ENCODE data around the gene PRICKLE4. TPM values are rescaled to one million over a fixed set of nuclear protein-coding genes. Genes with fewer than 3 reads are reported as not detected.

PRICKLE4 gene
- total and polyA plus RNA-seq, 2 of the 4 experiments (the other 2 are of a cell fraction) = 0.72 TPM; not detected in 1

DNA sequence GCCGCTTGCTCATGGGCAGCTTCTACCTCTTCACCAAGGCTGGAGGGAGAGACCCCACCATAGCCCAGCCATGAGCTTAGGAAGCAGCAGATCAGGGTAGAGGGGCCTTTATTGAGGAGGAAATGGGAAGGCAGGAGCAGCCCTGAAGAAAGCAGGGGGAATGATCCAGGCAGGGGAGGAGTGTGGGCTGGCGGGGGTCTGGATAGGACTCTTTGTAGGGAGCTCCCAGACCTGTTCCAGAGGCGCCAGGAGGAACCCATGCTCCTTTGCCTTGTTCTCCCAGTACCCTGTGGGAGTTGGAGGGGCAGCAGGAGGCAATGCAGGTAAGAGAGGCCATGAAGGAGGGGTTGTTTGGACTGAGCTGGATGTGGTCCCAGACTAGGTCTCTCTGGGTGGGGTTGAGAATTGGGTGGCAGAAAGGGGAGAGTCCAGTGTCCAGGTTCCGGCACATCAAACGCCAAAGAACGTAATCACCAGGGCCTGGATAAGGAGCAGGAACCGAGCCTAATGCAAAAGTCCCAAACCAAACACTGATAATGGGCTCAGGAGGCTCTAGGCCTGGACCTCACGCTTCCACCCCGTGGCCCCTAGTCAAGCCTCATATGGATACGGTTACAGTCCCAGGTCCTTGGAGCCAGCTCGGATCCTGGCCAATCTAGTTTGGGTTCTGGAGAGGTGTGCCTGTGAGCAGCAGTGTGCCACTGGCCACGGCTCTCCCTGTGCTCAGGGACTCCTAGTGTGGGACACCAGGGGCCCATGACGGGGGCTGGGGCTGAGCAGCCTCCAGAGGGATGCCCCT, 21.3 kb upstream of the PRICKLE4 start:
- Histone ChIP-seq H3K56ac (ENCODE audit: extremely low read depth, insufficient read depth, low read length) (no peak overlapping the region), H3K9me3 (ENCODE audit: control insufficient read depth, insufficient read depth, low read length) (no peaks in the 10 kb centered on the region), H3K4ac (ENCODE audit: low read depth, low read length) (no peak overlapping the region), H3K4me1 (ENCODE audit: control insufficient read depth, insufficient read depth, low read length) (peaks cover 3% of the 10 kb centered on the region; the same call in 1 of the 2 replicates), H3K27me3 (ENCODE audit: control insufficient read depth, insufficient read depth, low read length) (peaks cover 29% of the 10 kb centered on the region), H3K4me3 (ENCODE audit: insufficient read depth, low read depth, low read length) (no peak overlapping the region), H2BK120ac (ENCODE audit: low read depth, low read length) (no peak overlapping the region), H3K36me3 (ENCODE audit: control insufficient read depth, insufficient read depth, low read length) (no peaks in the 10 kb centered on the region), H3K14ac (replicated peaks; ENCODE audit: low read depth, low read length) (no peak overlapping the region), H3K23ac (ENCODE audit: low read depth, low read length) (no peak overlapping the region), H4K8ac (ENCODE audit: low read depth in 2 of 2, low read length in 2 of 2) (no peak overlapping the region), H3K9ac (ENCODE audit: low read depth, low read length) (no peak overlapping the region), H2AFZ (replicated peaks; ENCODE audit: low read length, poor library complexity) (no peak overlapping the region), H4K20me1 (ENCODE audit: insufficient read depth, low read length) (no peaks in the 10 kb centered on the region), H2AK5ac (ENCODE audit: low read depth, low read length) (no peak overlapping the region), H3K27ac (ENCODE audit: insufficient read depth, low read length) (no peak overlapping the region), H3K9me1 (ENCODE audit: insufficient read depth, low read length) (no peaks in the 10 kb centered on the region; the same call in 1 of the 2 replicates), H3K79me1 (ENCODE audit: low read depth in 1 of 2, low read length in 2 of 2) (no peaks in the 10 kb centered on the region), H4K91ac (ENCODE audit: insufficient read depth, low read depth, low read length) (no peak overlapping the region), H2AK9ac (replicated peaks; ENCODE audit: low read depth, low read length, poor library complexity) (peak overlapping the region; percentile 78), H4K5ac (ENCODE audit: low read depth, low read length) (no peak overlapping the region), H2BK15ac (ENCODE audit: low read depth, low read length) (no peak overlapping the region), H3K4me2 (ENCODE audit: low read depth, low read length) (no peak overlapping the region), H3K18ac (ENCODE audit: low read depth, low read length) (no peak overlapping the region), H2BK5ac (ENCODE audit: low read depth, low read length, poor library complexity, severe bottlenecking) (no peak overlapping the region), H2BK20ac (ENCODE audit: low read depth, low read length) (no peak overlapping the region)
- ChIA-PET CTCF (no interaction called here), POLR2A (ENCODE audit: unreplicated experiment) (no interaction called here)
- intact Hi-C loops (cut with micrococcal nuclease) (no loop called here), dilution Hi-C loops (cut with HindIII; ENCODE audit: low sequenced_read_pairs, unreplicated experiment) (no loop called here), in situ Hi-C loops (cut with MboI; ENCODE audit: low sequenced_read_pairs) (no loop called here)
- no peak for DNase-seq
- no TSS peak for BruUV-seq (replicated peaks)
- WGBS, 2 experiments (ENCODE audit: extremely low coverage in 2 of 2, insufficient read length in 1 of 2) = 56% methylated on average over 3 of the region's 13 CpGs; no CpG with 5 or more reads in 1 of the 2 experiments
- ATAC-seq (ENCODE audit: low read depth) = no peak
- no peak for TF ChIP-seq MAZ (IDR thresholded peaks at IDR 0.05; ENCODE audit: borderline replicate concordance, low read depth, low read length)
- TF ChIP-seq MXI1 (IDR thresholded peaks at IDR 0.05; ENCODE audit: borderline replicate concordance, low read depth, low read length) = no peak
- no peak for TF ChIP-seq CEBPB (IDR thresholded peaks at IDR 0.05; ENCODE audit: low read depth, low read length)
- TF ChIP-seq, protein P1, sequence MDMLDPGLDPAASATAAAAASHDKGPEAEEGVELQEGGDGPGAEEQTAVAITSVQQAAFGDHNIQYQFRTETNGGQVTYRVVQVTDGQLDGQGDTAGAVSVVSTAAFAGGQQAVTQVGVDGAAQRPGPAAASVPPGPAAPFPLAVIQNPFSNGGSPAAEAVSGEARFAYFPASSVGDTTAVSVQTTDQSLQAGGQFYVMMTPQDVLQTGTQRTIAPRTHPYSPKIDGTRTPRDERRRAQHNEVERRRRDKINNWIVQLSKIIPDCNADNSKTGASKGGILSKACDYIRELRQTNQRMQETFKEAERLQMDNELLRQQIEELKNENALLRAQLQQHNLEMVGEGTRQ (IDR thresholded peaks at IDR 0.05; ENCODE audit: low read depth, low read length) = no peak
- no peak for TF ChIP-seq RCOR1 (IDR thresholded peaks at IDR 0.05; ENCODE audit: insufficient replicate concordance, low read length)
- TF ChIP-seq, protein P2, sequence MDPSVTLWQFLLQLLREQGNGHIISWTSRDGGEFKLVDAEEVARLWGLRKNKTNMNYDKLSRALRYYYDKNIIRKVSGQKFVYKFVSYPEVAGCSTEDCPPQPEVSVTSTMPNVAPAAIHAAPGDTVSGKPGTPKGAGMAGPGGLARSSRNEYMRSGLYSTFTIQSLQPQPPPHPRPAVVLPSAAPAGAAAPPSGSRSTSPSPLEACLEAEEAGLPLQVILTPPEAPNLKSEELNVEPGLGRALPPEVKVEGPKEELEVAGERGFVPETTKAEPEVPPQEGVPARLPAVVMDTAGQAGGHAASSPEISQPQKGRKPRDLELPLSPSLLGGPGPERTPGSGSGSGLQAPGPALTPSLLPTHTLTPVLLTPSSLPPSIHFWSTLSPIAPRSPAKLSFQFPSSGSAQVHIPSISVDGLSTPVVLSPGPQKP (IDR thresholded peaks at IDR 0.05; ENCODE audit: borderline replicate concordance, low read depth, low read length) = no peak
- TF ChIP-seq NFE2L2 (IDR thresholded peaks at IDR 0.05; ENCODE audit: low read depth, low read length) = no peak
- no peak for TF ChIP-seq RFX5 (IDR thresholded peaks at IDR 0.05; ENCODE audit: low read depth, low read length)
- TF ChIP-seq, protein P3, sequence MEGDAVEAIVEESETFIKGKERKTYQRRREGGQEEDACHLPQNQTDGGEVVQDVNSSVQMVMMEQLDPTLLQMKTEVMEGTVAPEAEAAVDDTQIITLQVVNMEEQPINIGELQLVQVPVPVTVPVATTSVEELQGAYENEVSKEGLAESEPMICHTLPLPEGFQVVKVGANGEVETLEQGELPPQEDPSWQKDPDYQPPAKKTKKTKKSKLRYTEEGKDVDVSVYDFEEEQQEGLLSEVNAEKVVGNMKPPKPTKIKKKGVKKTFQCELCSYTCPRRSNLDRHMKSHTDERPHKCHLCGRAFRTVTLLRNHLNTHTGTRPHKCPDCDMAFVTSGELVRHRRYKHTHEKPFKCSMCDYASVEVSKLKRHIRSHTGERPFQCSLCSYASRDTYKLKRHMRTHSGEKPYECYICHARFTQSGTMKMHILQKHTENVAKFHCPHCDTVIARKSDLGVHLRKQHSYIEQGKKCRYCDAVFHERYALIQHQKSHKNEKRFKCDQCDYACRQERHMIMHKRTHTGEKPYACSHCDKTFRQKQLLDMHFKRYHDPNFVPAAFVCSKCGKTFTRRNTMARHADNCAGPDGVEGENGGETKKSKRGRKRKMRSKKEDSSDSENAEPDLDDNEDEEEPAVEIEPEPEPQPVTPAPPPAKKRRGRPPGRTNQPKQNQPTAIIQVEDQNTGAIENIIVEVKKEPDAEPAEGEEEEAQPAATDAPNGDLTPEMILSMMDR (conservative IDR thresholded peaks at IDR 0.05; ENCODE audit: low read depth, low read length) = no peak
- no peak for TF ChIP-seq MAFK (IDR thresholded peaks at IDR 0.05; ENCODE audit: low read depth, low read length)
- TF ChIP-seq BHLHE40 (IDR thresholded peaks at IDR 0.05; ENCODE audit: low read depth, low read length) = no peak
- no peak for TF ChIP-seq RAD21 (IDR thresholded peaks at IDR 0.05; ENCODE audit: low read length)
- no peak for TF ChIP-seq SMC3 (IDR thresholded peaks at IDR 0.05; ENCODE audit: low read depth, low read length)
- TF ChIP-seq POLR2A (IDR thresholded peaks at IDR 0.05; ENCODE audit: low read depth, low read length) = no peak
- no peak for TF ChIP-seq CHD1 (IDR thresholded peaks at IDR 0.05; ENCODE audit: low read depth, low read length)
